Neutrophil (primary cell): Measurements from ENCODE around the gene RBMS1.

Experiments
- H3K27ac ChIP-seq: fragments of 200-600 bp; sonication (generic); 2 replicates; pipeline ENCODE4 v1.5.1; 2016; ENCODE audit warnings: mild to moderate bottlenecking, moderate library complexity
- H3K27me3 ChIP-seq: fragments of 200-600 bp; sonication (generic); 2 replicates; pipeline ENCODE4 v1.6.0; 2016; ENCODE audit warnings: mild to moderate bottlenecking
- H3K36me3 ChIP-seq: fragments of 200-600 bp; sonication (generic); 2 replicates; pipeline ENCODE4 v1.5.1; 2017
- H3K4me1 ChIP-seq, 2 experiments: fragments of 200-600 bp in 1 of 2; sonication (generic) in 1 of 2; 1 replicate in 1 of 2; 2 replicates in 1 of 2; pipeline versions ENCODE4 v1.5.1 to v1.6.1; 2013 to 2016; ENCODE audit warnings: low read depth in 1 of 2, low read length in 1 of 2, mild to moderate bottlenecking in 1 of 2, moderate library complexity in 1 of 2; ENCODE audit not compliant: control insufficient read depth in 1 of 2, insufficient read depth in 1 of 2
- H3K4me3 ChIP-seq, 2 experiments: fragments of 200-600 bp in 1 of 2; sonication (generic) in 1 of 2; 1 replicate in 1 of 2; 2 replicates in 1 of 2; pipeline ENCODE4 v1.5.1; 2013 to 2016; ENCODE audit warnings: low read depth in 1 of 2, low read length in 1 of 2, mild to moderate bottlenecking in 1 of 2, moderate library complexity in 1 of 2
- H3K9me3 ChIP-seq: fragments of 200-600 bp; sonication (generic); 2 replicates; pipeline ENCODE4 v1.5.1; 2016
- CTCF ChIP-seq: fragments of 200-600 bp; sonication (generic); IDR thresholded peaks from 2 replicates; pipeline ENCODE4 v1.5.1; 2016; ENCODE audit warnings: antibody characterized with exemption

Gene RBMS1

DNA sequence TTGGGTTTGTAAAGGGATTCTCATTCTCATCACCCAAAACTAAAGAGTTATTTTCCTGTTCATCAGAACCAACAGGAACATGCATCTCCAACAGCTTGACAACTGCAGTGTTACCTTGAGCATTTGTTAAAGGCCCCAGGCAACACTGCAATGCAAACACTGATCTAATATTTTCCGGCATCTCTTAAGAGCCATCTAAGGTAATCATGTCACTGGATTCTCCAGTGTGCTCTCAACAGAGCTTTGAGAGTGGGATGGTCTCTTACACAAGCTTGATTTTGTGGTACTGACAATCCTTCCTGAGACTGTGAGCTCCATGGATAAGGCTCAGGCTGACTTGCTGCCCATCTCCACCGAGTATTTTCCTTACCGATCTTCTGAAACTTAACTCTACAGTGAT, 203.0 kb downstream of the RBMS1 start:
- TF ChIP-seq CTCF: no peak

GRCh38 chr2:160289831-160290230, 203.8 kb downstream of the RBMS1 start:
- H3K27ac ChIP-seq: peak overlapping the region; percentile 59

More for the DNA sequence above, 203.0 kb downstream of the RBMS1 start:
- Histone ChIP-seq H3K9me3 (no peaks in the 10 kb centered on the region), H3K4me3 (no peak overlapping the region), H3K27ac (peak overlapping the region; percentile 59), H3K4me1 (peaks cover 9 to 25% of the 10 kb centered on the region in 2 experiments), H3K27me3 (no peaks in the 10 kb centered on the region), H3K36me3 (peaks cover 68% of the 10 kb centered on the region)

DNA sequence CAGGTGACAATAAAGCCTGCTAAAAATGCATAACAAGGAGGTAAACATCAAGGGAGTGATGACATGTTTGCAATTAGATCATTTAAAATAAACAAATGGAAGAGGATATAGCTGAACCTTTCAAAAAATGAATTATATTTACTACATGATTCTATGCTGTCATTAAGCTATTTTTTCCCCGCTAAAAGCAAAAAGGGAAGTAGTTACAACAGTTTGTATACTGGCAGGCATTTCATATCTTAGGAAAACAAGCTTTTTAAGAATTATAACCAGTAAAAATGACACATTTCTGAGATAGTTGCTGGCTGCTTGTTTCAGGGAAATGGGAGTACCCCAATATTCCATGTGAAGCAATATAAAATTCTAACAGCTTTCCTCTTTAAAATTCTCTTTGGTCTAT, 204.5 kb downstream of the RBMS1 start:
- no peak for TF ChIP-seq CTCF
- Histone ChIP-seq H3K4me1 (peaks cover 3 to 13% of the 10 kb centered on the region in 2 experiments), H3K4me3 (no peak overlapping the region), H3K27me3 (no peaks in the 10 kb centered on the region), H3K36me3 (peaks cover 83% of the 10 kb centered on the region), H3K27ac (peak overlapping the region; percentile 59), H3K9me3 (no peaks in the 10 kb centered on the region)

More at GRCh38 chr2:160289831-160290230, 203.8 kb downstream of the RBMS1 start:
- Histone ChIP-seq H3K4me1 (peaks cover 9 to 20% of the 10 kb centered on the region in 2 experiments), H3K4me3 (no peak overlapping the region), H3K36me3 (peaks cover 76% of the 10 kb centered on the region), H3K9me3 (no peaks in the 10 kb centered on the region), H3K27me3 (no peaks in the 10 kb centered on the region)
- no peak for TF ChIP-seq CTCF

GRCh38 chr2:160288324-160288723, 205.3 kb downstream of the RBMS1 start:
- Histone ChIP-seq H3K4me1 (peaks cover 2 to 12% of the 10 kb centered on the region in 2 experiments), H3K27me3 (no peaks in the 10 kb centered on the region), H3K9me3 (no peaks in the 10 kb centered on the region), H3K4me3 (no peak overlapping the region), H3K27ac (no peak overlapping the region), H3K36me3 (peaks cover 82% of the 10 kb centered on the region)
- TF ChIP-seq CTCF: no peak

DNA sequence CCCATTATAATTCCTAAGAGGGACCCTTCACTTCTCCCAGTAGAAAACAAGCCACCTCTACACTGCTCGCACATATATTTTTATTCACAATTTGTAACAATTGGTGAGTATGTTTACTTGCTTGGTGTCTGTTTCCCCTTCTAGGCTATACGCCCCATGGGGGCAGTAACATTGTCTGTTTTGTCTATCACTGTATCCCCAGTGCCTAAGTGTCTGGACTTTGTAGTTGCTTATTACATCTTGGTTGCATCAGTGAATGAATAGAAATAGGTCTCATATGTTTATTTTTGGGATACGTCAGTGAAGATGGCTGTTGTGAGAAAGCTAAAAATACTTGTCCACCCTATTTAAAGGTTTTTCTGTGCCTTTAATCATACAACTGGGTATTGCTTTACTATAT, 206.1 kb downstream of the RBMS1 start:
- Histone ChIP-seq H3K27ac (no peak overlapping the region), H3K4me1 (peaks cover 10 to 20% of the 10 kb centered on the region in 2 experiments), H3K4me3 (no peak overlapping the region), H3K36me3 (peaks cover 74% of the 10 kb centered on the region), H3K27me3 (no peaks in the 10 kb centered on the region), H3K9me3 (no peaks in the 10 kb centered on the region)
- no peak for TF ChIP-seq CTCF

DNA sequence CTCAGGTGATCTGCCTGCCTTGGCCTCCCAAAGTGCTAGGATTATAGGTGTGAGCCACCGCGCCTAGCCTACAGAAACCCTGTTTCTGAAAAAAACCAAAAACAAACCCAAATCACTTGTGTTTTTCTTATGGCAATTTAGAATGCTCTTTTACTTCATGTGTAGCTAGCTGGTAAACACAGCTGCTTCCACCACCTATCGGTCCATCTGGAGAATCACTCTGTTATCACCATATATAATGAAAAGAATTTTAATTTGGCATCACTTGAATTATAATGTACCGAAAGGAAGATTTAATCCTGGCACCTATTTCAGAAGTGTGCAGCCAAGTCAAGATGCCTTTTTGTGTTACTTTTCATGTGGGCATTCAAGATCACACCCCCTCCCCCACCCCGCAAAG, 207.1 kb downstream of the RBMS1 start:
- no peaks in the 10 kb centered on the region for H3K27me3 ChIP-seq
- TF ChIP-seq CTCF: no peak
- no peak overlapping the region for H3K27ac ChIP-seq
- peaks cover 18 to 29% of the 10 kb centered on the region in 2 experiments for H3K4me1 ChIP-seq
- H3K4me3 ChIP-seq: no peak overlapping the region
- H3K36me3 ChIP-seq: peaks cover 70% of the 10 kb centered on the region
- no peaks in the 10 kb centered on the region for H3K9me3 ChIP-seq
